Measurements from ENCODE around the gene ULK4.

DNA sequence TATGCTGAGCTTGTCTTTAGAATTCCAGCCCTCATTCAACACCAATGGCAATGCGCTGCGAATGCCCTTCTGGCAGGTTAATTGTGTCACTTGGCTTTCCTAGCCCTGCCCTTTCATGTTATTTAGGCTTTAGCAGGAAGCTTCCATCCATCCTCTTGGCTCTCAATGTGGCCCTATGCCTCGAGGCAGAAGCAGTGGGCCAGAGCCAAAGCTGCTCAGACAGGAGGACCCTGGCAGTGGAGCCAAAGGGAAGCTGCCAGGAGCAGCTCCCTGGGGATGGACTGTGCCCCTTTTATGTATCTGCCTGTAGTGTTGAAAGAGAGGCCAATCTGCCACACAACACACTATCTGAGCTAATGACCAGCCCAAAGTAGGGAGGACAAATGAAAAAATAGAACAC lies 386.2 kb downstream of the ULK4 start:
- TF ChIP-seq, protein P1, sequence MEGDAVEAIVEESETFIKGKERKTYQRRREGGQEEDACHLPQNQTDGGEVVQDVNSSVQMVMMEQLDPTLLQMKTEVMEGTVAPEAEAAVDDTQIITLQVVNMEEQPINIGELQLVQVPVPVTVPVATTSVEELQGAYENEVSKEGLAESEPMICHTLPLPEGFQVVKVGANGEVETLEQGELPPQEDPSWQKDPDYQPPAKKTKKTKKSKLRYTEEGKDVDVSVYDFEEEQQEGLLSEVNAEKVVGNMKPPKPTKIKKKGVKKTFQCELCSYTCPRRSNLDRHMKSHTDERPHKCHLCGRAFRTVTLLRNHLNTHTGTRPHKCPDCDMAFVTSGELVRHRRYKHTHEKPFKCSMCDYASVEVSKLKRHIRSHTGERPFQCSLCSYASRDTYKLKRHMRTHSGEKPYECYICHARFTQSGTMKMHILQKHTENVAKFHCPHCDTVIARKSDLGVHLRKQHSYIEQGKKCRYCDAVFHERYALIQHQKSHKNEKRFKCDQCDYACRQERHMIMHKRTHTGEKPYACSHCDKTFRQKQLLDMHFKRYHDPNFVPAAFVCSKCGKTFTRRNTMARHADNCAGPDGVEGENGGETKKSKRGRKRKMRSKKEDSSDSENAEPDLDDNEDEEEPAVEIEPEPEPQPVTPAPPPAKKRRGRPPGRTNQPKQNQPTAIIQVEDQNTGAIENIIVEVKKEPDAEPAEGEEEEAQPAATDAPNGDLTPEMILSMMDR (conservative IDR thresholded peaks at IDR 0.05; ENCODE audit: low read length): no peak
- TF ChIP-seq EZH2phosphoT487 (IDR thresholded peaks at IDR 0.05; ENCODE audit: borderline replicate concordance): no peak
